Left kidney (tissue), 8 donors: ENCODE data around the gene LHFPL5. TPM values are rescaled to one million over a fixed set of nuclear protein-coding genes. Genes with fewer than 3 reads are reported as not detected.

ENCODE experiments used
- DNase-seq: peaks from one replicate; pipeline ENCODE4 v3.0.0-alpha.2; 2013
- long read RNA-seq, 8 donors: transcript quantifications; one replicate each; lab custom pipeline, GENCODE V29; 2026
- polyA plus RNA-seq: library from polyadenylated mRNA; unstranded; fragments of 120-200 nt; gene quantifications from one replicate; pipeline ENCODE4 v1.2.1, GENCODE V29; 2013; ENCODE audit not compliant: insufficient read length

Gene LHFPL5
- polyA plus RNA-seq, result not detected
- long read RNA-seq, donor 1, partial matches to known transcripts, result 36 of 36 reads
- long read RNA-seq, donor 1, other reads (novel, unspliced or antisense), result 0 of 36 reads
- long read RNA-seq, donor 2, partial matches to known transcripts, result 39 of 39 reads
- long read RNA-seq, donor 2, other reads (novel, unspliced or antisense), result 0 of 39 reads
- long read RNA-seq, donor 3, partial matches to known transcripts, result 13 of 24 reads
- long read RNA-seq, donor 3, other reads (novel, unspliced or antisense), result 11 of 24 reads
- long read RNA-seq, donor 4, result 0 reads
- long read RNA-seq, donor 5, result 0 reads
- long read RNA-seq, donor 6, result 0 reads
- long read RNA-seq, donor 7, result 0 reads
- long read RNA-seq, donor 8, result 0 reads

GRCh38 chr6:35804996-35805736, at the start of gene LHFPL5:
LHFPL5 (plus strand) TSS chr6:35805352; CDS start chr6:35805671, 319 bp downstream.
- peak; percentile 62 for DNase-seq

- no peak for DNase-seq
Measured at GRCh38 chr6:35757456-35758123, 47.6 kb upstream of the LHFPL5 start.

- peak; percentile 46 for DNase-seq
Measured at GRCh38 chr6:35759426-35759825, 45.7 kb upstream of the LHFPL5 start.

- DNase-seq, result no peak
Measured at GRCh38 chr6:35765739-35766138, 39.4 kb upstream of the LHFPL5 start.

GRCh38 chr6:35769211-35769610, 35.9 kb upstream of the LHFPL5 start:
- no peak for DNase-seq

GRCh38 chr6:35771343-35771627, 33.9 kb upstream of the LHFPL5 start:
- DNase-seq, result no peak

- no peak for DNase-seq
Measured at GRCh38 chr6:35774116-35774794, 30.9 kb upstream of the LHFPL5 start.

- no peak for DNase-seq
Measured at GRCh38 chr6:35775031-35775430, 30.1 kb upstream of the LHFPL5 start.

GRCh38 chr6:35776364-35777215, 28.6 kb upstream of the LHFPL5 start, which contains the start of gene CLPSL2:
CLPSL2 (plus strand) TSS chr6:35776598; CDS start chr6:35776619, 21 bp downstream.
- DNase-seq, result peak; percentile 39

GRCh38 chr6:35777356-35778102, 27.6 kb upstream of the LHFPL5 start:
- DNase-seq, result no peak

- DNase-seq, result no peak
Measured at GRCh38 chr6:35778437-35778836, 26.7 kb upstream of the LHFPL5 start.

- DNase-seq, result no peak
Measured at GRCh38 chr6:35780719-35781118, 24.4 kb upstream of the LHFPL5 start, which contains the start of gene CLPSL1. CLPSL1 (plus strand) TSS chr6:35781019; CDS start chr6:35781111, 92 bp downstream.

- no peak for DNase-seq
Measured at GRCh38 chr6:35781290-35781689, 23.9 kb upstream of the LHFPL5 start.

- DNase-seq, result no peak
Measured at GRCh38 chr6:35782424-35782823, 22.7 kb upstream of the LHFPL5 start.

GRCh38 chr6:35784200-35784599, 21.0 kb upstream of the LHFPL5 start:
- DNase-seq, result no peak

- DNase-seq, result no peak
Measured at GRCh38 chr6:35786272-35786671, 18.9 kb upstream of the LHFPL5 start.

- DNase-seq, result peak; percentile 18
Measured at GRCh38 chr6:35786810-35787209, 18.3 kb upstream of the LHFPL5 start.

GRCh38 chr6:35787266-35788218, 17.6 kb upstream of the LHFPL5 start:
- DNase-seq, result no peak

- DNase-seq, result no peak
Measured at GRCh38 chr6:35788423-35788982, 16.6 kb upstream of the LHFPL5 start.
